NB4 (cell line): ENCODE data around the gene FUT3.

Source experiments
- DNase-seq: peaks from one replicate; pipeline ENCODE4 v3.0.0; 2010; ENCODE audit warnings: low read depth
- H3K4me3 ChIP-seq: one replicate; pipeline ENCODE4 v1.5.1; 2011; ENCODE audit warnings: mild to moderate bottlenecking, low read depth, low read length, moderate library complexity
- MYC ChIP-seq: IDR thresholded peaks from 2 replicates; pipeline ENCODE4 v1.6.1; 2011; ENCODE audit warnings: low read depth, low read length
- POLR2A ChIP-seq: IDR thresholded peaks from 2 replicates; pipeline ENCODE4 v1.6.1; 2011; ENCODE audit warnings: mild to moderate bottlenecking; ENCODE audit not compliant: insufficient read length; ENCODE audit errors: extremely low read depth
- TF ChIP-seq, protein P1 (sequence below): IDR thresholded peaks from one replicate; pipeline ENCODE4 v1.5.1; 2012; ENCODE audit warnings: low read depth, low read length
- TF ChIP-seq, protein P2 (sequence below): IDR thresholded peaks from 2 replicates; pipeline ENCODE4 v1.6.1; 2011; ENCODE audit warnings: low read depth, low read length

Gene FUT3

DNA sequence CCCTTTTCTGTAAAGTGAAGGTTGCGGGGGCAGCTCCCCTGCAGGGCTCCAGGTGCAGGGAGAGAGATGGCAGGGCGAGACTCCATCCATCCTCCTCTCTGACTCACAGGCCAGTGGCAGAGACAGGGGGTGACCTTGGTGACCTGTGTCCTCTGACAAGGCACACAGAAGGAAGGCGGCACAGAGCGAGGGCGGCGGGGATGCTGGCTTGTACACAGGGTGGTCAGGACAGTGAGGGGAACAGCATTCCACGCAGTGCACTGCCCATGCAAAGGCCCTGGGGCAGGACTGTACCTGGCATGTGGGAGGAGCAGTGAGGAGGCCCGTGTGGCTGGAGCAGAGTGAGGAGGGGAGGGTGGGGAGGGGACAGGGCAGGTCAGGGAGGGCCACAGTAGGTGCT, 44.6 kb upstream of the FUT3 start:
- DNase-seq = no peak
- H3K4me3 ChIP-seq = no peak overlapping the region
- TF ChIP-seq, protein P1, sequence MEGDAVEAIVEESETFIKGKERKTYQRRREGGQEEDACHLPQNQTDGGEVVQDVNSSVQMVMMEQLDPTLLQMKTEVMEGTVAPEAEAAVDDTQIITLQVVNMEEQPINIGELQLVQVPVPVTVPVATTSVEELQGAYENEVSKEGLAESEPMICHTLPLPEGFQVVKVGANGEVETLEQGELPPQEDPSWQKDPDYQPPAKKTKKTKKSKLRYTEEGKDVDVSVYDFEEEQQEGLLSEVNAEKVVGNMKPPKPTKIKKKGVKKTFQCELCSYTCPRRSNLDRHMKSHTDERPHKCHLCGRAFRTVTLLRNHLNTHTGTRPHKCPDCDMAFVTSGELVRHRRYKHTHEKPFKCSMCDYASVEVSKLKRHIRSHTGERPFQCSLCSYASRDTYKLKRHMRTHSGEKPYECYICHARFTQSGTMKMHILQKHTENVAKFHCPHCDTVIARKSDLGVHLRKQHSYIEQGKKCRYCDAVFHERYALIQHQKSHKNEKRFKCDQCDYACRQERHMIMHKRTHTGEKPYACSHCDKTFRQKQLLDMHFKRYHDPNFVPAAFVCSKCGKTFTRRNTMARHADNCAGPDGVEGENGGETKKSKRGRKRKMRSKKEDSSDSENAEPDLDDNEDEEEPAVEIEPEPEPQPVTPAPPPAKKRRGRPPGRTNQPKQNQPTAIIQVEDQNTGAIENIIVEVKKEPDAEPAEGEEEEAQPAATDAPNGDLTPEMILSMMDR = no peak
- no peak for TF ChIP-seq POLR2A
- TF ChIP-seq, protein P2, sequence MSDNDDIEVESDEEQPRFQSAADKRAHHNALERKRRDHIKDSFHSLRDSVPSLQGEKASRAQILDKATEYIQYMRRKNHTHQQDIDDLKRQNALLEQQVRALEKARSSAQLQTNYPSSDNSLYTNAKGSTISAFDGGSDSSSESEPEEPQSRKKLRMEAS = no peak

DNA sequence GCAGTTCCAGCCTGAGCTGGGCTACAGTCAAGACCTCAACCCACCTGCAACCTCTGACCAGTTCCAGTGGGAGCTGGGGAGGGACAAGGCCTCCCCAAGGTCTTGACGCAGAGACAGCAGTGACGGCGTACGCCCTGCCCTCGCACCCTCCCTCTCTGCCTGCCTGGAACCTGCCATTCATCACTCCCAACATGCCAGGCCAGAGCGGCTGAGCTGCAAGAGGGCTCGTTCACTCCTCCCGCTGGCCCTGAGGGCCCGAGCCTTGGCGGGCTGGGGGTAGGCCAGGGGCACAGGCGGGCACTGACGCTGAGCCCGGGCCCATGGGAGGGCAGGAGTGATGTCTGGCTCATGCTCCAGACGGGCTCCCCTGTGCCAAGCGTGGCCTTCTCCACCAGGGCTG, 44.2 kb upstream of the FUT3 start:
- H3K4me3 ChIP-seq = no peak overlapping the region
- TF ChIP-seq, protein P1 = no peak
- no peak for TF ChIP-seq POLR2A
- TF ChIP-seq, protein P2 = no peak
- TF ChIP-seq MYC = no peak
- DNase-seq = no peak

DNA sequence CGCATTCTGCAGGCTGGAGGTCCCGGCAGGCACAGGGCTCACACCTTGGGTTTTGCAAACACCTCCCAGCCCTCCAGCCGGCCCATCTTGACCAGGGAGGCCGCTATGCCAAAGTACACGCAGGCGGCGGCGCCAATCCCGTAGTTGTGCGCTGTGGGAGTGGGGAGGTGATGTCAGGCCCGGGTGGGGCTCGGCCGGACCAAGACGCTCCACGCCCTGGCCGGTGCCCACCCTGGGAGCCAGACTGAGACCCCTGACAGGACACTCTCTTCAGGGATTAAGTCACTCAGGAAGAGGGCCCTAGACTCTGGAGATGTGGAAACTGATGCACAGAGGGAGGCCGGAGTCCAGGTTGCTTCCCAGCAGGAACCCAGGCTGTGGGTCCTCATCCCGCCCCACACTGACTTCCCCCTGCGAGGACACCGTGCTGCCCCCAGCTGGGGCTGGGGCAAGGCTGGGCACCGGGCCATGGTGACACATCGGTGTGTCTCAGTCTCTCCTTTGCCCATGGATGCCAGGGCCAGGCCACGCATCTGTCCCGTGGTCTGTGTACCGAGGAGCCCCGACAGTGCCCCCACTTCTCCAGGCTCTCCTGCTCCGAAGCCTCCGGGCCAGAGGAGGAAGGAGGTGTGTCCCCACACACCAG, 43.6 kb upstream of the FUT3 start:
- TF ChIP-seq, protein P1 = no peak
- TF ChIP-seq MYC (no peak), POLR2A (no peak)
- TF ChIP-seq, protein P2 = no peak
- no peak for DNase-seq
- no peak overlapping the region for H3K4me3 ChIP-seq

DNA sequence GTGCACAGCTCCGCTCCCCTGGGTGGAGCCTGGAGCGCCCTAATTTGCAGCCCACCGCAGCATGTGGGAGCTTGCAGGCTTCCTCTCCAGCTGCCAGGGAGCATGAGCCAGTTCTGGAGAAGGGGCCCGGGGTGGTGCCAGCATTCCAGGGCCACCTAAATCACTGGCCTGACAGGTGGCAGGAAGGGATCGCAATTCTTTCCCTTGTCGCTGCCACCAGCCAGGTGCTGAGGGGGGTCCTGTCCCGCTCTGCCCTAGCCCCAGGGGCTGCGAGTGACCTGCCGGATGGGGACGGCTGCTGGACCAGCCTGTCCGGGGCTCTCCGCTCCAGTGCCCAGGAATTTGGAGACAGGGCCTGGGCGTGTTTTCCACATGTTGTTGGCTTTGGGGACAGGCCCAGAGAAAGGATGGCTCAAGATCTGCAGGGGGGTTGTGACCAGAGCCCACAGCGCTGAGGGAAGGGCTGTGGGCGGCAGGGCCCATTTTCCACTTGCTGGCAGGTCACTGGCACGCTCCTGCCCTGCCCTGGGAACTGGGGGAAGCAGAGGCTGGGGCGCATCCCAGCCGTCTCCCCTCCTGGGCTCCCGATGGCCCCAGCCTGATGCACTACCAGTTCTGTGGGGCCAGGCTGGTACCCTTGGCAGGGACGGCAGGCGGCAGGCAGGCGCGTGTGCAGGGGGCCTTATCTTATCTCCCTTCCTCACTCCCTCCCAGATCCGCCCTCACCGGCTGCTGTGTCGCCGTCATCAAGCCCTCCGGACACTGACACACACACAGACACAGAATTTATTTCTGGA, 42.9 kb upstream of the FUT3 start:
- TF ChIP-seq MYC (no peak), POLR2A (no peak)
- TF ChIP-seq, protein P2 = no peak
- TF ChIP-seq, protein P1 = no peak
- DNase-seq = no peak
- H3K4me3 ChIP-seq = no peak overlapping the region

DNA sequence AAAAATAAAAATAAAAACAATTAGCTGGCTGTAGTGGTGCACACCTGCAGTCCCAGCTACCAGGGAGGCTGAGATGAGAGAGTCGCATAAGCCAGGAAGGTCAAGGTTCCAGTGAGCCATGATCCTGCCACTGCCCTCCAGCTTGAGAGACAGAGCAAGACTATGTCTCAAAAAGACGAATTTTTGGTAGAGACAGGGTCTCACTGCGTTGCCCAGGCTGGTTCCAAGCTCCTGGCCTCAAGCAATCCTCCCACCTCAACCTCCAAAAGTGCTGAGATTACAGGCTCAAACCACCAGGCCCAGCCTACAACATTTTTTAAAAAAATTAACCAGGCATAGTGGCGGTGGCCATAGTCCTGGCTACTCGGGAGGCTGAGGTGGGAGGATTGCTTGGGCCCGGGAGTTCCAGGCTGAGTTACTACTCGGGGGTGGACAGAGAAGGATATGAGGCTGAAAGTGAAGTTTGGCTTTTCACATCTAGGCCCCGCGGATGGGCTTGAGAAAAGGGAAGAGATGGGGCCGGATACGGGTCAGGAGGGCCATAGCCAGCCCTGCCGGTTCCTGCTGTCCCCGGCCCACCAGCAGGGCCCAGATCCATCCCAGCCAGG, 42.2 kb upstream of the FUT3 start:
- DNase-seq = no peak
- H3K4me3 ChIP-seq = no peak overlapping the region
- TF ChIP-seq POLR2A (no peak), MYC (no peak)
- TF ChIP-seq, protein P1 = no peak
- TF ChIP-seq, protein P2 = no peak
